C4-2B (cell line): Measurements from ENCODE around the gene KHDC1L.
"Not testable (repeated sequence)": the region's sequence is repeated elsewhere in the genome, so short reads cannot be mapped to it uniquely, and the experiment has no call there.

Source experiments
- CTCF ChIP-seq: fragments of 450-650 bp; conservative IDR thresholded peaks from 2 replicates; pipeline ENCODE4 v1.5.1; 2017; ENCODE audit warnings: mild to moderate bottlenecking
- ZFX ChIP-seq: fragments of 450-650 bp; IDR thresholded peaks from 2 replicates; pipeline ENCODE4 v1.6.1; 2017

GRCh38 chr6:73193302-73193701 lies 32.0 kb downstream of the KHDC1L start:
- TF ChIP-seq CTCF, ZFX: not testable (repeated sequence)
